SJSA1 (cell line): ENCODE results near the gene RCOR2. TPM values are rescaled to one million over a fixed set of nuclear protein-coding genes. Genes with fewer than 3 reads are reported as not detected.

Experiments
- DNase-seq, 2 experiments: peaks; one replicate each; pipeline ENCODE4 v3.0.0-alpha.2; 2015 to 2020; ENCODE audit warnings: low spot score in 2 of 2, low read depth in 1 of 2
- H3K27ac ChIP-seq: fragments of 250-450 bp; sonication (Bioruptor Pico); 2 replicates; pipeline ENCODE4 v1.5.1; 2020; ENCODE audit warnings: mild to moderate bottlenecking, moderate library complexity
- H3K27me3 ChIP-seq: fragments of 250-450 bp; sonication (Bioruptor Pico); replicated peaks from 2 replicates; pipeline ENCODE4 v1.5.1; 2020; ENCODE audit warnings: mild to moderate bottlenecking, moderate library complexity
- H3K36me3 ChIP-seq: fragments of 250-450 bp; sonication (Bioruptor Pico); 2 replicates; pipeline ENCODE4 v1.5.1; 2020; ENCODE audit warnings: mild to moderate bottlenecking
- H3K4me1 ChIP-seq: fragments of 250-450 bp; sonication (Bioruptor Pico); replicated peaks from 2 replicates; pipeline ENCODE4 v1.6.1; 2021; ENCODE audit warnings: mild to moderate bottlenecking
- H3K4me3 ChIP-seq: fragments of 250-450 bp; sonication (Bioruptor Pico); 2 replicates; pipeline ENCODE4 v1.5.1; 2020; ENCODE audit warnings: mild to moderate bottlenecking
- H3K9me3 ChIP-seq: fragments of 250-450 bp; sonication (Bioruptor Pico); replicated peaks from 2 replicates; pipeline ENCODE4 v1.5.1; 2020; ENCODE audit warnings: mild to moderate bottlenecking
- total RNA-seq: library from RNA; depleted of rRNA; stranded (reverse); fragments of >200 nt; shearing (Covaris generic); gene quantifications from 2 replicates; pipeline ENCODE4 v1.2.3, GENCODE V29; 2014

The RCOR2 gene
- total RNA-seq, 1 experiment from 2014 or later: 1.6 TPM

GRCh38 chr11:63887386-63887999, 29.5 kb downstream of the RCOR2 start:
- Histone ChIP-seq H3K27me3 (no peaks in the 10 kb centered on the region), H3K27ac (no peak overlapping the region), H3K36me3 (peaks cover 39% of the 10 kb centered on the region), H3K9me3 (no peaks in the 10 kb centered on the region), H3K4me1 (no peaks in the 10 kb centered on the region; the same call in 1 of the 2 replicates), H3K4me3 (no peak overlapping the region)
- no peak for DNase-seq

- Histone ChIP-seq H3K27me3 (no peaks in the 10 kb centered on the region), H3K4me3 (no peak overlapping the region), H3K9me3 (no peaks in the 10 kb centered on the region), H3K4me1 (peaks cover 5% of the 10 kb centered on the region; the same call in 1 of the 2 replicates), H3K27ac (no peak overlapping the region), H3K36me3 (peaks cover 31% of the 10 kb centered on the region)
- DNase-seq: no peak
Observed at GRCh38 chr11:63884196-63884932, 32.6 kb downstream of the RCOR2 start.

- Histone ChIP-seq H3K27ac (no peak overlapping the region), H3K9me3 (no peaks in the 10 kb centered on the region), H3K27me3 (no peaks in the 10 kb centered on the region), H3K4me1 (peaks cover 5% of the 10 kb centered on the region; the same call in 1 of the 2 replicates), H3K4me3 (no peak overlapping the region), H3K36me3 (peaks cover 28% of the 10 kb centered on the region)
- DNase-seq: no peak
Observed at GRCh38 chr11:63883791-63884190, 33.2 kb downstream of the RCOR2 start.

- H3K27ac ChIP-seq: no peak overlapping the region
- no peaks in the 10 kb centered on the region for H3K27me3 ChIP-seq
- no peak overlapping the region for H3K4me3 ChIP-seq
- no peaks in the 10 kb centered on the region for H3K9me3 ChIP-seq
- peaks cover 5% of the 10 kb centered on the region; the same call in 1 of the 2 replicates for H3K4me1 ChIP-seq
- H3K36me3 ChIP-seq: peaks cover 30% of the 10 kb centered on the region
- DNase-seq: no peak
Observed at GRCh38 chr11:63882555-63883242, 34.3 kb downstream of the RCOR2 start.

- no peak overlapping the region for H3K27ac ChIP-seq
Observed at GRCh38 chr11:63880403-63880790, 36.6 kb downstream of the RCOR2 start.

GRCh38 chr11:63879598-63880402, 37.2 kb downstream of the RCOR2 start:
- Histone ChIP-seq H3K4me3 (no peak overlapping the region), H3K9me3 (no peaks in the 10 kb centered on the region), H3K27me3 (no peaks in the 10 kb centered on the region), H3K4me1 (0 out of 2 replicates have a peak, but pooled peaks cover 5% of the 10 kb centered on the region), H3K36me3 (peaks cover 37% of the 10 kb centered on the region), H3K27ac (no peak overlapping the region)
- DNase-seq: no peak

More at GRCh38 chr11:63880403-63880790, 36.6 kb downstream of the RCOR2 start:
- Histone ChIP-seq H3K27me3 (no peaks in the 10 kb centered on the region), H3K4me1 (0 out of 2 replicates have a peak, but pooled peaks cover 5% of the 10 kb centered on the region), H3K4me3 (no peak overlapping the region), H3K36me3 (peaks cover 36% of the 10 kb centered on the region), H3K9me3 (no peaks in the 10 kb centered on the region)
- DNase-seq: no peak

- H3K4me1 ChIP-seq: 0 out of 2 replicates have a peak, but pooled peaks cover 5% of the 10 kb centered on the region
- no peaks in the 10 kb centered on the region for H3K27me3 ChIP-seq
- no peaks in the 10 kb centered on the region for H3K9me3 ChIP-seq
- DNase-seq: no peak
- H3K4me3 ChIP-seq: no peak overlapping the region
- no peak overlapping the region for H3K27ac ChIP-seq
- peaks cover 26% of the 10 kb centered on the region for H3K36me3 ChIP-seq
Observed at GRCh38 chr11:63877658-63878241, 39.2 kb downstream of the RCOR2 start.

- H3K9me3 ChIP-seq: no peaks in the 10 kb centered on the region
- peaks cover 24% of the 10 kb centered on the region for H3K36me3 ChIP-seq
- no peak overlapping the region for H3K27ac ChIP-seq
- H3K27me3 ChIP-seq: no peaks in the 10 kb centered on the region
- H3K4me1 ChIP-seq: peaks cover 10% of the 10 kb centered on the region
- H3K4me3 ChIP-seq: no peak overlapping the region
- DNase-seq: no peak
Observed at GRCh38 chr11:63876616-63877015, 40.3 kb downstream of the RCOR2 start.

- Histone ChIP-seq H3K27ac (no peak overlapping the region), H3K9me3 (no peaks in the 10 kb centered on the region), H3K4me1 (peaks cover 10% of the 10 kb centered on the region), H3K27me3 (no peaks in the 10 kb centered on the region), H3K36me3 (peaks cover 26% of the 10 kb centered on the region), H3K4me3 (no peak overlapping the region)
- no peak for DNase-seq
Observed at GRCh38 chr11:63875506-63876065, 41.4 kb downstream of the RCOR2 start.

- H3K4me3 ChIP-seq: no peak overlapping the region
- H3K27ac ChIP-seq: no peak overlapping the region
- H3K27me3 ChIP-seq: no peaks in the 10 kb centered on the region
- peaks cover 7% of the 10 kb centered on the region for H3K4me1 ChIP-seq
- no peak for DNase-seq
- no peaks in the 10 kb centered on the region for H3K9me3 ChIP-seq
- peaks cover 30% of the 10 kb centered on the region for H3K36me3 ChIP-seq
Observed at GRCh38 chr11:63874511-63874910, 42.5 kb downstream of the RCOR2 start.

- Histone ChIP-seq H3K36me3 (peaks cover 29% of the 10 kb centered on the region), H3K4me3 (no peak overlapping the region), H3K4me1 (peaks cover 5% of the 10 kb centered on the region), H3K27ac (no peak overlapping the region), H3K9me3 (no peaks in the 10 kb centered on the region), H3K27me3 (no peaks in the 10 kb centered on the region)
- no peak for DNase-seq
Observed at GRCh38 chr11:63873311-63873710, 43.7 kb downstream of the RCOR2 start.

GRCh38 chr11:63872800-63873197, 44.2 kb downstream of the RCOR2 start:
- DNase-seq: no peak
- no peak overlapping the region for H3K27ac ChIP-seq
- H3K36me3 ChIP-seq: peaks cover 31% of the 10 kb centered on the region
- peaks cover 5% of the 10 kb centered on the region for H3K4me1 ChIP-seq
- H3K9me3 ChIP-seq: no peaks in the 10 kb centered on the region
- no peaks in the 10 kb centered on the region for H3K27me3 ChIP-seq
- H3K4me3 ChIP-seq: no peak overlapping the region
